ENCODE measurements around the gene RNF144B. TPM values are rescaled to one million over a fixed set of nuclear protein-coding genes. Genes with fewer than 3 reads are reported as not detected.
"Not testable (repeated sequence)": the region's sequence is repeated elsewhere in the genome, so short reads cannot be mapped to it uniquely, and the experiment has no call there.

The RNF144B gene
- total RNA-seq, 1 donor from 2014 or later = 19.0 TPM

GRCh38 chr6:18400831-18401446 lies 13.8 kb downstream of the RNF144B start:
- no peak for ATAC-seq
- intact Hi-C loops (cut with DNase I) = no loop called here
- no peak for DNase-seq (ENCODE audit: low spot score)

- DNase-seq (ENCODE audit: low spot score); ATAC-seq; intact Hi-C loops (cut with DNase I): not testable (repeated sequence)
Observed at GRCh38 chr6:18404965-18405364, 17.8 kb downstream of the RNF144B start.

- no peak for ATAC-seq
- intact Hi-C loops (cut with DNase I) = no loop called here
- DNase-seq (ENCODE audit: low spot score) = no peak
Observed at GRCh38 chr6:18405477-18406293, 18.5 kb downstream of the RNF144B start.

GRCh38 chr6:18406955-18407749 lies 20.0 kb downstream of the RNF144B start:
- ATAC-seq (no peak), DNase-seq (ENCODE audit: low spot score) (no peak)

GRCh38 chr6:18409602-18410001 lies 22.5 kb downstream of the RNF144B start:
- DNase-seq (ENCODE audit: low spot score); intact Hi-C loops (cut with DNase I); ATAC-seq: not testable (repeated sequence)

More at GRCh38 chr6:18406955-18407749, 20.0 kb downstream of the RNF144B start:
- intact Hi-C loops (cut with DNase I) = no loop called here

DNA sequence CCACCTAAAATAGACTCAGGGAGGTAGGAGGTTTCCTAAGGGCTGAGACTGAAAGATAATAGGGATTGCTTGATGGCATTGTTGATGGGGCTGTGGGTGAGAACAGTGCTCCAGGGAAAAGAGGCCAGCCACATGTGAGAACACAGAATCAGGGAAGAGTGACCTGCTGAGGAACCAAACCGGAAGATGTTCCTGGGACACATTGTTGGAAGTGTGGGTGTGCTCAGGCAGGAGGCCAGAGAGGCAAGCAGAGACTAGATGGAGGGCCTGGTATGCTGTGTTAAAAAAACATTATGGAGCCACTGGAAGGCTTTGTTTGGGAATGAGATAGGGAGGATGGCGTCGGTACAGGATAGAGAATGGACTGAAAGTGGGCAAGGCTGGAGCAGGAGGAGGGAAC lies 23.3 kb downstream of the RNF144B start:
- DNase-seq (ENCODE audit: low spot score) = no peak
- ATAC-seq = no peak
- intact Hi-C loops (cut with DNase I) = no loop called here

DNA sequence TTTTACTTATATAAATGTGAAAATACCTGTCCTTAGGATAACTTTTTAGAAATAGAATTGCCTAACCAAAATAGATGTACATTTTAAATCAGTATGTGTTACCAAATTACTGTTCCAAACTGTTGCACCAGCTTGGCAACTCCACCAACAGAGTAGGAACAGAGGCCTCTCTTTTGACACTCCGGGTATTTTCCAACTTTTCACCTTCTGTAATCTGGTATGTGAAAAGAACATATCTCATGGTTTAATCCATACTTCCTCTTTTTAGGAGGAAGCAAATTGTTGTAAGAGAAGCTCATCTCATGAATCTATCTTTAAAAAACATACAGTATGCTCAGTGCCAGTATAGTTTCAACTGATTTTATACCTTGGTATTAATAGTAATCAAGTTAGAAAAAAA lies 24.9 kb downstream of the RNF144B start:
- ATAC-seq (peak; percentile 39), DNase-seq (ENCODE audit: low spot score) (no peak)
- intact Hi-C loops (cut with DNase I) = no loop called here

GRCh38 chr6:18412644-18413043 lies 25.5 kb downstream of the RNF144B start:
- DNase-seq (ENCODE audit: low spot score) = no peak
- no peak for ATAC-seq
- intact Hi-C loops (cut with DNase I) = no loop called here

DNA sequence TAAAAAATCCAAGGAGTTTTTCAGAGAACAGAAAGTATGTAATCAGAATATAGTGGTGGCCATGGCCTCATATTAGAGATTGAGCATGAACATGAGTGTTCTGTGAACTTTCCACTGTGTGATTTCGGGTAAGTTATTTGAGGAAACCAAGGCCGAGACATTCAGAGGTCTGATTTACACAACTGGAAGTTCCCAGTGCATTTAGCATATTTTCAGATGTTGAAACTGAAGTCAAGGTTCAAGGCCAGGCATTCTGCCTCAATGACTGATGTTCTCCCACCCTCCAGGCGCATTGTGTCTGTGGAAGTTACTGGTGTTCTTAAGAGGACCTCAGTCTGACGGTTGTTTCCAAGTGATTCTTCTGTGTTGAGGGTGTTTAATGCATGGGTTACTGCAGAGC lies 26.2 kb downstream of the RNF144B start:
- DNase-seq (ENCODE audit: low spot score) = no peak
- no peak for ATAC-seq
- intact Hi-C loops (cut with DNase I) = no loop called here

DNA sequence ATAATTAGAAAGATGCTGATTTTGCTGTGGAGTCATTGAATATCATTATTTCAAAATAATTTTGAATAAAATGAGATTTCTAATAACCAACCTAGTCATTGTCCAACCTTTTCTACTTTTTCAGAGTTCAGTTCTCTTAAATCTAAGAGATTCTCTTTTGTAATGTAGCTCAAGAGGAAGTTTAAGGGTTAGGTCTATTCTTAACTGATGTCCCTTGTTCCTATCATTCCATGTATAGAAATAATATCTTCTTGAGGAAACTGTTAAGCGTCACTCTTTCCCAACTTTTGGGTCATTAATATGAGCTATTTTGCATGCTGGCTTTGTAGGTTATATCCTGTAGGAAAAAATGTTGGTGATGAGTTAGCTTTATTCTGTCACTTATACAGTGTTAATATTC lies 27.0 kb downstream of the RNF144B start:
- intact Hi-C loops (cut with DNase I) = no loop called here
- ATAC-seq (no peak), DNase-seq (ENCODE audit: low spot score) (no peak)

DNA sequence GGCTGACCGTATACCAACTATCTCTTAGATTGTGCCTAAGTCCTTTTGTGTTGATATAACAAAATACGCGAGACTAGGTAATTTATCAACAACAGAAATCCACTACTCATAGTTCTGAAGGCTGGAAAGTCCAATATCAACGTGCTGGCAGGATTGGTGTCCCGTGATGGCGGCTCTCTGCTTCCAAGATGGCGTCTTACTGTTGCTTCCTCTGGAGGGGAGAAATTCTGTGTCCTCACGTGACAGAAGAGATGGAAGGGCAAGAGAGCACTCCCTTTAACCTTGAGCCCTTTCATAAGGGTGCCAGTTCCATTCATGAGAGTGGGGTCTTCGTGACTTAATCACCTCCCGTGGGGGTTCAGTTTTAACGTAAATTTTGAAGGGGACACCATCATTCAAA lies 28.1 kb downstream of the RNF144B start:
- intact Hi-C loops (cut with DNase I) = no loop called here
- DNase-seq (ENCODE audit: low spot score) (no peak), ATAC-seq (no peak)

GRCh38 chr6:18415671-18416340 lies 28.7 kb downstream of the RNF144B start:
- intact Hi-C loops (cut with DNase I) = no loop called here
- ATAC-seq (peak; percentile 57), DNase-seq (ENCODE audit: low spot score) (no peak)

GRCh38 chr6:18416341-18416679 lies 29.2 kb downstream of the RNF144B start:
- ATAC-seq (no peak), DNase-seq (ENCODE audit: low spot score) (no peak)
- intact Hi-C loops (cut with DNase I) = no loop called here

- no peak for DNase-seq (ENCODE audit: low spot score)
- no peak for ATAC-seq
- intact Hi-C loops (cut with DNase I) = no loop called here
Observed at GRCh38 chr6:18420328-18420727, 33.2 kb downstream of the RNF144B start.

- DNase-seq (ENCODE audit: low spot score) (no peak), ATAC-seq (no peak)
- intact Hi-C loops (cut with DNase I) = no loop called here
Observed at GRCh38 chr6:18422136-18422535, 35.0 kb downstream of the RNF144B start.

DNA sequence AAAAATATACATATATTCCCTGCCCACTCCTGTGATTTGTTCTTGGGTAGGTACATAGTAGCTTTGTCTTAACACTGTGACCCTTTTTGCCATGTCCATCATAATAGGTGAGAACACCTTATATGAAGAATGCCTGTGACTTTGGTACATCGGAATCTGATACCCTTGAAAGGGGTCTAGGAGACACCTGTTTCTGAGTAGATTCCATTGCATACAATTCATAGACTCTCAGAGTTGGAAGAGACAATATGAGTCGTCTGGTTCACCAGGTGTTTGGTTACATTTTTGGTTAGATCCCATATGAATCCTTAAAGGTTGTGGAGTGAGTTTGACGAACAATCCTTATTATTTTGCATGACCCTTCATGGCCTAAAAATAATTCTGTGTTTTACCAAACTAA lies 36.3 kb downstream of the RNF144B start:
- intact Hi-C loops (cut with DNase I) = no loop called here
- DNase-seq (ENCODE audit: low spot score) (no peak), ATAC-seq (no peak)

DNA sequence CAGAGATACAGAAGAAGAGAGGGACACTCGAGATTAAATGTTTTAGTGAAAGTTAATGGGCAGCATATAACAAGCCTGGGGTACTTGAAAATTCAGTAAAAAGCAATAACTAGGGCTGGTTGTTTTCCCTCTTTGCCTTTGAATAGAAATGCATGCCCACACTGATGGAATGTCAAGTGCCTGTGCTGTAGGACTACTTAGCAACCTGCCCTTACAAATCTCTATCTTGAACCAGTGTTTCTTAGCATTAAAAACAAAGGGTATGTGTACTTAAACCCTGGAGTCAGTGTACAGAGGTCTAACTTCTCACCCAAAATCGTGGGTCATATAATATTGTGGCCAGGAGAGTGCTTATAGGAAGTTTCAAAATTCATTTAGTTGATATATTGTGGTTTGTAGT lies 37.1 kb downstream of the RNF144B start:
- intact Hi-C loops (cut with DNase I) = no loop called here
- ATAC-seq (no peak), DNase-seq (ENCODE audit: low spot score) (no peak)

- ATAC-seq (no peak), DNase-seq (ENCODE audit: low spot score) (no peak)
- intact Hi-C loops (cut with DNase I) = no loop called here
Observed at GRCh38 chr6:18425218-18425617, 38.1 kb downstream of the RNF144B start.

- DNase-seq (ENCODE audit: low spot score) (no peak), ATAC-seq (no peak)
- intact Hi-C loops (cut with DNase I) = no loop called here
Observed at GRCh38 chr6:18427296-18427695, 40.1 kb downstream of the RNF144B start.
